IPS-20b (cell line): ENCODE data around the gene NDOR1.

Experiments used
- H3K27ac ChIP-seq: one replicate; pipeline ENCODE4 v1.5.1; 2013; ENCODE audit warnings: low read length
- H3K27me3 ChIP-seq: 2 replicates; pipeline ENCODE4 v1.6.1; 2013; ENCODE audit warnings: mild to moderate bottlenecking, low read length, inconsistent platforms; ENCODE audit not compliant: insufficient read depth
- H3K36me3 ChIP-seq: 2 replicates; pipeline ENCODE4 v1.6.1; 2013; ENCODE audit warnings: low read depth, mild to moderate bottlenecking, inconsistent platforms, low read length, moderate library complexity; ENCODE audit not compliant: insufficient read depth
- H3K4me1 ChIP-seq: 2 replicates; pipeline ENCODE4 v1.6.1; 2013; ENCODE audit warnings: mild to moderate bottlenecking, control low read depth, inconsistent platforms, low read length, moderate library complexity; ENCODE audit not compliant: insufficient read depth
- H3K4me3 ChIP-seq: 2 replicates; pipeline ENCODE4 v1.5.1; 2013; ENCODE audit warnings: mild to moderate bottlenecking, low read length, inconsistent platforms
- H3K9ac ChIP-seq: 2 replicates; pipeline ENCODE4 v1.6.1; 2013; ENCODE audit warnings: low read depth, mild to moderate bottlenecking, inconsistent platforms, low read length, moderate library complexity
- H3K9me3 ChIP-seq: 2 replicates; pipeline ENCODE4 v1.6.1; 2013; ENCODE audit warnings: mild to moderate bottlenecking, low read depth, low read length, inconsistent platforms; ENCODE audit not compliant: insufficient read depth

The NDOR1 gene

GRCh38 chr9:137221506-137222111 is 16.1 kb downstream of the NDOR1 start:
- Histone ChIP-seq H3K36me3 (0 out of 2 replicates have a peak, but pooled peaks cover 1% of the 10 kb centered on the region), H3K4me1 (peaks cover 3% of the 10 kb centered on the region; the same call in 1 of the 2 replicates), H3K9ac (no peak overlapping the region), H3K9me3 (no peaks in the 10 kb centered on the region), H3K27me3 (peaks cover 9% of the 10 kb centered on the region), H3K27ac (no peak overlapping the region), H3K4me3 (peak overlapping the region; percentile 52; the same call in 1 of the 2 replicates)

GRCh38 chr9:137222190-137223077 is 16.9 kb downstream of the NDOR1 start, which contains the start of gene RNF208:
TSS of gene RNF208 (minus strand) at chr9:137222240. CDS start at chr9:137221212, 1,028 bp downstream.
- no peak within 1 kb of the TSS for H3K27ac ChIP-seq
- peak within 1 kb of the TSS; percentile 86 for H3K4me3 ChIP-seq
- H3K36me3 ChIP-seq: no peaks in the 10 kb centered on the region
- no peaks in the 10 kb centered on the region for H3K9me3 ChIP-seq
- H3K9ac ChIP-seq: no peak within 1 kb of the TSS
- H3K27me3 ChIP-seq: peaks cover 9% of the 10 kb centered on the region
- peaks cover 3% of the 10 kb centered on the region; the same call in 1 of the 2 replicates for H3K4me1 ChIP-seq

GRCh38 chr9:137223078-137223970 is 17.8 kb downstream of the NDOR1 start:
- peak overlapping the region; percentile 86 for H3K4me3 ChIP-seq
- H3K9ac ChIP-seq: peak overlapping the region; percentile 91
- no peak overlapping the region for H3K27ac ChIP-seq
- H3K4me1 ChIP-seq: peaks cover 3% of the 10 kb centered on the region; the same call in 1 of the 2 replicates
- H3K9me3 ChIP-seq: no peaks in the 10 kb centered on the region
- peaks cover 9% of the 10 kb centered on the region for H3K27me3 ChIP-seq
- H3K36me3 ChIP-seq: no peaks in the 10 kb centered on the region

GRCh38 chr9:137224830-137225694 is 19.6 kb downstream of the NDOR1 start, which contains the start of gene CYSRT1:
TSS of gene CYSRT1 (plus strand) at chr9:137225174. CDS start at chr9:137225622, 448 bp downstream.
- H3K27ac ChIP-seq: no peak within 1 kb of the TSS
- H3K9me3 ChIP-seq: no peaks in the 10 kb centered on the region
- peak within 1 kb of the TSS; percentile 86 for H3K4me3 ChIP-seq
- peaks cover 9% of the 10 kb centered on the region for H3K27me3 ChIP-seq
- H3K9ac ChIP-seq: peak within 1 kb of the TSS; percentile 91
- no peaks in the 10 kb centered on the region for H3K36me3 ChIP-seq
- H3K4me1 ChIP-seq: peaks cover 3% of the 10 kb centered on the region; the same call in 1 of the 2 replicates

- no peak overlapping the region for H3K4me3 ChIP-seq
- no peak overlapping the region for H3K27ac ChIP-seq
- no peaks in the 10 kb centered on the region for H3K36me3 ChIP-seq
- H3K9me3 ChIP-seq: no peaks in the 10 kb centered on the region
- peaks cover 9% of the 10 kb centered on the region for H3K27me3 ChIP-seq
- no peak overlapping the region for H3K9ac ChIP-seq
- peaks cover 3% of the 10 kb centered on the region; the same call in 1 of the 2 replicates for H3K4me1 ChIP-seq
These were observed 20.3 kb downstream of the NDOR1 start for GRCh38 chr9:137225699-137226331.

- H3K27ac ChIP-seq: no peak overlapping the region
- H3K27me3 ChIP-seq: peaks cover 9% of the 10 kb centered on the region
- H3K9me3 ChIP-seq: no peaks in the 10 kb centered on the region
- H3K9ac ChIP-seq: no peak overlapping the region
- no peak overlapping the region for H3K4me3 ChIP-seq
- H3K4me1 ChIP-seq: peaks cover 3% of the 10 kb centered on the region; the same call in 1 of the 2 replicates
- no peaks in the 10 kb centered on the region for H3K36me3 ChIP-seq
These were observed 21.0 kb downstream of the NDOR1 start for GRCh38 chr9:137226338-137227053.

- H3K27me3 ChIP-seq: peaks cover 9% of the 10 kb centered on the region
- H3K9me3 ChIP-seq: no peaks in the 10 kb centered on the region
- no peak within 1 kb of the TSS for H3K27ac ChIP-seq
- H3K4me3 ChIP-seq: no peak within 1 kb of the TSS
- peaks cover 3% of the 10 kb centered on the region; the same call in 1 of the 2 replicates for H3K4me1 ChIP-seq
- H3K9ac ChIP-seq: no peak within 1 kb of the TSS
- no peaks in the 10 kb centered on the region for H3K36me3 ChIP-seq
These were observed 21.8 kb downstream of the NDOR1 start, which contains the start of gene RNF224 for GRCh38 chr9:137227054-137227852. TSS of gene RNF224 (plus strand) at chr9:137227502. CDS start at chr9:137228336, 834 bp downstream.

GRCh38 chr9:137227853-137228505 is 22.5 kb downstream of the NDOR1 start:
- Histone ChIP-seq H3K36me3 (no peaks in the 10 kb centered on the region), H3K9me3 (no peaks in the 10 kb centered on the region), H3K4me1 (peaks cover 3% of the 10 kb centered on the region; the same call in 1 of the 2 replicates), H3K27ac (no peak overlapping the region), H3K4me3 (no peak overlapping the region), H3K9ac (no peak overlapping the region), H3K27me3 (peaks cover 2% of the 10 kb centered on the region)

- no peaks in the 10 kb centered on the region for H3K36me3 ChIP-seq
- no peak overlapping the region for H3K9ac ChIP-seq
- H3K27ac ChIP-seq: no peak overlapping the region
- H3K4me3 ChIP-seq: no peak overlapping the region
- H3K9me3 ChIP-seq: no peaks in the 10 kb centered on the region
- H3K27me3 ChIP-seq: no peaks in the 10 kb centered on the region
- peaks cover 3% of the 10 kb centered on the region; the same call in 1 of the 2 replicates for H3K4me1 ChIP-seq
These were observed 23.0 kb downstream of the NDOR1 start for GRCh38 chr9:137228506-137228967.
